WTC11 (cell line): ENCODE results near the gene RELT. TPM values are rescaled to one million over a fixed set of nuclear protein-coding genes. Genes with fewer than 3 reads are reported as not detected.

Source experiments
- ATAC-seq: fragments of 200-7000 bp; cut with Tn5 transposase; 2 replicates; pipeline ENCODE4 v1.10.0; 2021; ENCODE audit warnings: mild to moderate bottlenecking, moderate library complexity
- CTCF ChIA-PET: fragments of 300-600 bp; sonication (Branson Sonifier 250); formaldehyde crosslinking; loops from one replicate; lab custom pipeline; 2021; ENCODE audit warnings: antibody characterized with exemption; lab: Charles Lee
- POLR2A ChIA-PET: fragments of 350-600 bp; sonication (Branson Sonifier 250); formaldehyde crosslinking; loops from one replicate; lab custom pipeline; 2021; ENCODE audit warnings: antibody characterized with exemption; lab: Charles Lee
- DNase-seq: peaks from one replicate; pipeline ENCODE4 v3.0.0; 2021; ENCODE audit warnings: low spot score
- H3K27ac Mint-ChIP-seq: 2 replicates; pipeline ENCODE4 v1.8.0; 2021; ENCODE audit warnings: mixed read lengths
- H3K27me3 Mint-ChIP-seq: 2 replicates; pipeline ENCODE4 v1.8.0; 2021; ENCODE audit warnings: low read depth, mild to moderate bottlenecking, moderate library complexity, mixed read lengths
- H3K36me3 Mint-ChIP-seq: 2 replicates; pipeline ENCODE4 v1.8.0; 2021; ENCODE audit warnings: mixed read lengths
- H3K4me1 Mint-ChIP-seq: 2 replicates; pipeline ENCODE4 v1.8.0; 2022; ENCODE audit warnings: mixed read lengths
- H3K4me3 Mint-ChIP-seq: 2 replicates; pipeline ENCODE4 v1.8.0; 2021; ENCODE audit warnings: mild to moderate bottlenecking, moderate library complexity, mixed read lengths
- H3K9me3 Mint-ChIP-seq: 2 replicates; pipeline ENCODE4 v1.8.0; 2021; ENCODE audit warnings: mixed read lengths
- FOXK1 ChIP-seq: sonication (generic); formaldehyde crosslinking; IDR thresholded peaks from 2 replicates; pipeline ENCODE4 v1.8.0; 2022; ENCODE audit warnings: mild to moderate bottlenecking, moderate library complexity, missing genetic modification reagents
- FOXP1 ChIP-seq: sonication (generic); formaldehyde crosslinking; IDR thresholded peaks from 2 replicates; pipeline ENCODE4 v1.8.0; 2022; ENCODE audit warnings: missing genetic modification reagents, mild to moderate bottlenecking, moderate library complexity, borderline replicate concordance
- GTF2I ChIP-seq: fragments of 250-450 bp; sonication (Bioruptor Pico); conservative IDR thresholded peaks from 2 replicates; pipeline ENCODE4 v1.4.0; 2021; ENCODE audit warnings: mild to moderate bottlenecking
- NFATC4 ChIP-seq: fragments of 250-450 bp; sonication (Bioruptor Pico); IDR thresholded peaks from 2 replicates; pipeline ENCODE4 v1.9.0; 2021; ENCODE audit warnings: mild to moderate bottlenecking
- NR2C2 ChIP-seq: sonication (generic); formaldehyde crosslinking; IDR thresholded peaks from 2 replicates; pipeline ENCODE4 v1.8.0; 2022; ENCODE audit warnings: mild to moderate bottlenecking, missing genetic modification reagents
- SMAD3 ChIP-seq: sonication (generic); formaldehyde crosslinking; IDR thresholded peaks from 2 replicates; pipeline ENCODE4 v1.8.0; 2022; ENCODE audit warnings: missing genetic modification reagents, mild to moderate bottlenecking, borderline replicate concordance
- SMAD4 ChIP-seq: sonication (generic); formaldehyde crosslinking; IDR thresholded peaks from 2 replicates; pipeline ENCODE4 v1.8.0; 2022; ENCODE audit warnings: mild to moderate bottlenecking, missing genetic modification reagents
- TEAD1 ChIP-seq: sonication (generic); formaldehyde crosslinking; IDR thresholded peaks from 2 replicates; pipeline ENCODE4 v1.8.0; 2022; ENCODE audit warnings: mild to moderate bottlenecking, missing genetic modification reagents
- ZNF263 ChIP-seq: sonication (generic); formaldehyde crosslinking; IDR thresholded peaks from 2 replicates; pipeline ENCODE4 v1.8.1; 2022; ENCODE audit warnings: low read depth, mild to moderate bottlenecking, moderate library complexity, missing genetic modification reagents
- ZNF317 ChIP-seq: sonication (generic); formaldehyde crosslinking; IDR thresholded peaks from 2 replicates; pipeline ENCODE4 v1.8.1; 2023; ENCODE audit warnings: low read depth, mild to moderate bottlenecking, moderate library complexity, missing genetic modification reagents, borderline replicate concordance
- ZNF396 ChIP-seq: fragments of 250-450 bp; sonication (Bioruptor Pico); IDR thresholded peaks from 2 replicates; pipeline ENCODE4 v1.8.0; 2021; ENCODE audit warnings: mild to moderate bottlenecking, moderate library complexity, borderline replicate concordance
- total RNA-seq: library from RNA; stranded (reverse); gene quantifications from 3 replicates; pipeline ENCODE4 v1.2.3, GENCODE V29; 2021
- TF ChIP-seq, protein P1 (sequence below): sonication (generic); formaldehyde crosslinking; IDR thresholded peaks from 2 replicates; pipeline ENCODE4 v1.8.1; 2023; ENCODE audit warnings: mild to moderate bottlenecking, missing genetic modification reagents, moderate library complexity
- TF ChIP-seq, protein P2 (sequence below): fragments of 200-600 bp; IDR thresholded peaks from 2 replicates; pipeline ENCODE4 v1.8.0; 2022; ENCODE audit warnings: antibody characterized with exemption
- TF ChIP-seq, protein P3 (sequence below): sonication (generic); formaldehyde crosslinking; IDR thresholded peaks from 2 replicates; pipeline ENCODE4 v1.8.1; 2023; ENCODE audit warnings: mild to moderate bottlenecking, missing genetic modification reagents, moderate library complexity
- TF ChIP-seq, protein P4 (sequence below): sonication (generic); formaldehyde crosslinking; IDR thresholded peaks from 2 replicates; pipeline ENCODE4 v1.8.0; 2022; ENCODE audit warnings: mild to moderate bottlenecking, missing genetic modification reagents
- TF ChIP-seq, protein P5 (sequence below): sonication (generic); formaldehyde crosslinking; IDR thresholded peaks from 2 replicates; pipeline ENCODE4 v1.8.0; 2022; ENCODE audit warnings: mild to moderate bottlenecking, missing genetic modification reagents

Gene RELT
- total RNA-seq, 1 experiment from 2014 or later, result 6.7 TPM

DNA sequence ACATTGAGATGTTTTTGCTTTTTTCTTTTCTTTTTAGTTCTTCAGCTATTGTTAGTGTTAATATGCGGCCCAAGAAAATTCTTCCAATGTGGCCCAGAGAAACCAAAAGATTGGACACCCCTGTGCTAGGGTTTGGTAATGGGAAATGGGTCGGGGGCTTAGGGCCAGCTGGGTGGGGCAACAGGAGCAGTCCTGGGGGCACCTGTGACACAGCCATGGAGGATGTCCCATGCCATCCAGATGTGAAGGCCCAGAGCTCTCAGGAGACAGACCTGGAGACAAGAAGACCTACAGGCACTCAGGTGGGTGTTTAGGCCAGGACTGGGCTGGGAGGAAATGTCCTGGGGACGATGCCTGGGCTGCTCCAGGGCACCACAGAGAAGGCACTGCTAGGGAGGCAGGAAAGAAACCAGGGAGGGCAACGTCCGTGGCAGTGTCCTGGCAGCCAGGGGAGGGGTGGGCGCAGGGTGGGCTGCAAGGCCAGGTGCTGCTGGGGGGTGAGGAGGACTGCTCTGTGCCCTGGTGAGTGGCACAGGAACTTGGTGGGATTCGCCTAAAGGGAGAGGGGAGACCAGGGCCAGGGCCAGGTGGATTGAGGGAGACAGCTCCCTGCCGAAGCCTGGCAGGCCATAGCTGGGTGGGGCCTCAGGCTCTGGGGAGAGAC lies 21.4 kb downstream of the RELT start:
- no peaks in the 10 kb centered on the region for H3K9me3 Mint-ChIP-seq
- CTCF ChIA-PET, result interaction anchor here (1.3 to 6.8 kb wide), 5 partner anchors 47 to 263 kb away, joined by 4 to 54 read pairs (median 11); no protein-coding TSS in a partner anchor
- ATAC-seq (no peak), DNase-seq (no peak)
- H3K27ac Mint-ChIP-seq, result no peak overlapping the region
- H3K4me1 Mint-ChIP-seq, result peaks cover under 1% of the 10 kb centered on the region; the same call in 1 of the 2 replicates
- H3K27me3 Mint-ChIP-seq, result no peaks in the 10 kb centered on the region
- no peak overlapping the region for H3K4me3 Mint-ChIP-seq
- POLR2A ChIA-PET, result no interaction called here
- TF ChIP-seq, protein P1, sequence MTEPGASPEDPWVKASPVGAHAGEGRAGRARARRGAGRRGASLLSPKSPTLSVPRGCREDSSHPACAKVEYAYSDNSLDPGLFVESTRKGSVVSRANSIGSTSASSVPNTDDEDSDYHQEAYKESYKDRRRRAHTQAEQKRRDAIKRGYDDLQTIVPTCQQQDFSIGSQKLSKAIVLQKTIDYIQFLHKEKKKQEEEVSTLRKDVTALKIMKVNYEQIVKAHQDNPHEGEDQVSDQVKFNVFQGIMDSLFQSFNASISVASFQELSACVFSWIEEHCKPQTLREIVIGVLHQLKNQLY (CRISPR knock-in tag), result no peak
- TF ChIP-seq SMAD3 (CRISPR knock-in tag) (no peak), SMAD4 (no peak), ZNF396 (no peak), NR2C2 (CRISPR knock-in tag) (no peak), FOXP1 (CRISPR knock-in tag) (no peak), FOXK1 (CRISPR knock-in tag) (no peak), TEAD1 (no peak)
- TF ChIP-seq, protein P2, sequence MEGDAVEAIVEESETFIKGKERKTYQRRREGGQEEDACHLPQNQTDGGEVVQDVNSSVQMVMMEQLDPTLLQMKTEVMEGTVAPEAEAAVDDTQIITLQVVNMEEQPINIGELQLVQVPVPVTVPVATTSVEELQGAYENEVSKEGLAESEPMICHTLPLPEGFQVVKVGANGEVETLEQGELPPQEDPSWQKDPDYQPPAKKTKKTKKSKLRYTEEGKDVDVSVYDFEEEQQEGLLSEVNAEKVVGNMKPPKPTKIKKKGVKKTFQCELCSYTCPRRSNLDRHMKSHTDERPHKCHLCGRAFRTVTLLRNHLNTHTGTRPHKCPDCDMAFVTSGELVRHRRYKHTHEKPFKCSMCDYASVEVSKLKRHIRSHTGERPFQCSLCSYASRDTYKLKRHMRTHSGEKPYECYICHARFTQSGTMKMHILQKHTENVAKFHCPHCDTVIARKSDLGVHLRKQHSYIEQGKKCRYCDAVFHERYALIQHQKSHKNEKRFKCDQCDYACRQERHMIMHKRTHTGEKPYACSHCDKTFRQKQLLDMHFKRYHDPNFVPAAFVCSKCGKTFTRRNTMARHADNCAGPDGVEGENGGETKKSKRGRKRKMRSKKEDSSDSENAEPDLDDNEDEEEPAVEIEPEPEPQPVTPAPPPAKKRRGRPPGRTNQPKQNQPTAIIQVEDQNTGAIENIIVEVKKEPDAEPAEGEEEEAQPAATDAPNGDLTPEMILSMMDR, result no peak
- TF ChIP-seq, all 79 proteins: peak for 0
- no peaks in the 10 kb centered on the region for H3K36me3 Mint-ChIP-seq

DNA sequence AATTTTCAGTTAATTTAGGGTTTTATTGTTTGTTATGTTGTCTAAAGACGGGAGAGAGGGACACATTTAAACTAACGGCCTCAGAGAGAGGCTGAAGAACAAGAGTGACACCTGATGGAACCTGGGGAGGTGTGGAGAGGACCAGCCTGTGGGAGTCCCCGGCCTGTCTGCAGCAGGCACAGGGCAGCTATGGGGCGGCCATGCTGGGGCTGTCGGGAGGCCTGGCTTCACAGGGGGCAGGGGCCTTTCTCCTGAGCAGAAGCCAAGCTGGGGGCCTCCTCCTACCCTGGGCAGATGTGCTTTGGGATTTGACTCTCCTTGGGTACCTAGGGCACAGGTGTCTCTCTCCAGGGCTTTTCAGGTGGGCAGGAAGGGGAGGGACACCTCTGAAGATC lies 21.9 kb downstream of the RELT start:
- H3K4me1 Mint-ChIP-seq, result peaks cover 6% of the 10 kb centered on the region
- CTCF ChIA-PET, result interaction anchor here (2.0 to 6.8 kb wide), 3 partner anchors 47 to 263 kb away, joined by 10 to 54 read pairs (median 13); no protein-coding TSS in a partner anchor
- no peaks in the 10 kb centered on the region for H3K27me3 Mint-ChIP-seq
- no peaks in the 10 kb centered on the region for H3K36me3 Mint-ChIP-seq
- H3K27ac Mint-ChIP-seq, result no peak overlapping the region
- H3K4me3 Mint-ChIP-seq, result no peak overlapping the region
- no peaks in the 10 kb centered on the region for H3K9me3 Mint-ChIP-seq
- no peak for TF ChIP-seq GTF2I (CRISPR knock-in tag)
- peak; percentile 66; the same call in 1 of the 2 replicates for TF ChIP-seq ZNF317 (CRISPR knock-in tag)
- TF ChIP-seq, all 79 proteins: peak for 1
- POLR2A ChIA-PET, result no interaction called here
- DNase-seq, result no peak
- no peak for ATAC-seq

DNA sequence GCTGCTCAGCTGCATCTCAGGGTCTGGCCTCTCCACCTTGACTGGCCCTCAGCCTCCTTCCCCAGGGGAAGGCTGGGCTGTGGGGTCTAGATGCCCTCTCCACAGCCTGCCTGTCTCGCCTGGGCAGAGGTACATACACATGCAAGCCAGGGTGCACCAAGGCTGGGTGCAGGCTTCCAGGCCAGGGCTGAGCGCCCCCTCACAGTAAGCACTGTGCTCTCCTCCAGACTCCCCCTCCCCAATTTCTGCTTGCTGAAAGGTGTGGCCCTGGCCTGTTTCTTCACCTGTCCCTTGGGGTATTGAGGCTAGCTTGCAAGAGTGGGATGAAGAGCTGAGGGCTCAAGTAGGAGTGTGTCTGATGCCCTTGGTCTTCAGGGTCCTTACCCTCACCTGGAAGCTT lies 22.5 kb downstream of the RELT start:
- CTCF ChIA-PET, result interaction anchor here (0.5 to 6.8 kb wide), 10 partner anchors 26 to 1258 kb away, joined by 3 to 54 read pairs (median 5); no protein-coding TSS in a partner anchor
- Mint-ChIP-seq H3K4me3 (no peak overlapping the region), H3K36me3 (no peaks in the 10 kb centered on the region), H3K27ac (no peak overlapping the region), H3K27me3 (no peaks in the 10 kb centered on the region), H3K4me1 (peaks cover 6% of the 10 kb centered on the region), H3K9me3 (no peaks in the 10 kb centered on the region)
- POLR2A ChIA-PET, result no interaction called here
- ATAC-seq, result no peak
- TF ChIP-seq, protein P3, sequence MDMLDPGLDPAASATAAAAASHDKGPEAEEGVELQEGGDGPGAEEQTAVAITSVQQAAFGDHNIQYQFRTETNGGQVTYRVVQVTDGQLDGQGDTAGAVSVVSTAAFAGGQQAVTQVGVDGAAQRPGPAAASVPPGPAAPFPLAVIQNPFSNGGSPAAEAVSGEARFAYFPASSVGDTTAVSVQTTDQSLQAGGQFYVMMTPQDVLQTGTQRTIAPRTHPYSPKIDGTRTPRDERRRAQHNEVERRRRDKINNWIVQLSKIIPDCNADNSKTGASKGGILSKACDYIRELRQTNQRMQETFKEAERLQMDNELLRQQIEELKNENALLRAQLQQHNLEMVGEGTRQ (CRISPR knock-in tag), result no peak
- TF ChIP-seq, protein P4, sequence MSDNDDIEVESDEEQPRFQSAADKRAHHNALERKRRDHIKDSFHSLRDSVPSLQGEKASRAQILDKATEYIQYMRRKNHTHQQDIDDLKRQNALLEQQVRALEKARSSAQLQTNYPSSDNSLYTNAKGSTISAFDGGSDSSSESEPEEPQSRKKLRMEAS (CRISPR knock-in tag), result no peak
- TF ChIP-seq, protein P5, sequence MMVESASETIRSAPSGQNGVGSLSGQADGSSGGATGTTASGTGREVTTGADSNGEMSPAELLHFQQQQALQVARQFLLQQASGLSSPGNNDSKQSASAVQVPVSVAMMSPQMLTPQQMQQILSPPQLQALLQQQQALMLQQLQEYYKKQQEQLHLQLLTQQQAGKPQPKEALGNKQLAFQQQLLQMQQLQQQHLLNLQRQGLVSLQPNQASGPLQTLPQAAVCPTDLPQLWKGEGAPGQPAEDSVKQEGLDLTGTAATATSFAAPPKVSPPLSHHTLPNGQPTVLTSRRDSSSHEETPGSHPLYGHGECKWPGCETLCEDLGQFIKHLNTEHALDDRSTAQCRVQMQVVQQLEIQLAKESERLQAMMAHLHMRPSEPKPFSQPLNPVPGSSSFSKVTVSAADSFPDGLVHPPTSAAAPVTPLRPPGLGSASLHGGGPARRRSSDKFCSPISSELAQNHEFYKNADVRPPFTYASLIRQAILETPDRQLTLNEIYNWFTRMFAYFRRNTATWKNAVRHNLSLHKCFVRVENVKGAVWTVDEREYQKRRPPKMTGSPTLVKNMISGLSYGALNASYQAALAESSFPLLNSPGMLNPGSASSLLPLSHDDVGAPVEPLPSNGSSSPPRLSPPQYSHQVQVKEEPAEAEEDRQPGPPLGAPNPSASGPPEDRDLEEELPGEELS (CRISPR knock-in tag), result no peak
- TF ChIP-seq ZNF263 (CRISPR knock-in tag) (no peak), NFATC4 (CRISPR knock-in tag) (no peak)
- no peak for DNase-seq
